ENCODE data around the gene STK4. TPM values are rescaled to one million over a fixed set of nuclear protein-coding genes. Genes with fewer than 3 reads are reported as not detected.

The STK4 gene
- total and polyA plus RNA-seq, 2 of the 8 experiments (the other 6 are each of a cell fraction or from before 2014, with no cell fraction given), result 12.0 to 34.3 TPM

DNA sequence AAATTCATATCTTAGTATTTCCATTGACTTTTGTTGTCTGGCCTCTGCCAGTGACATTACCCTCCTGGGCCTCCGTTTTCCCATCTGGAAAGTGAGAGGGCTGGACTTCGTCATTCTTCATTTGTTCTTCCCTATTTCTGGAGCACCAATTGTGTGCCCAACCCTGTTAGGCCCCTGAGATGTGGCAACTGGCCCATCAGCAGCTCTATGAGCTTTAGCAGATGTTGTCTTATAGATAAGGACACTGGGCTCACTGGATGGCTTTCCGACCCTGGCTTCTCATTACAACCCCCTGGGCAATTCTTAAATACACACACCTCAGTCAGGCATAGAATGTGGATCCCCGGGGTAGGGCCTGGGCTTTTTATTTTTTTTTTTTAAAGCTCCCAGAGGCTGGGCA lies 41.8 kb upstream of the STK4 start:
- DNase-seq (ENCODE audit: low read depth in 1 of 2, low spot score in 2 of 2) (no peak), FAIRE-seq (no peak)
- Histone ChIP-seq H3K23ac (ENCODE audit: insufficient read length) (no peak overlapping the region), H3K9me3 (ENCODE audit: insufficient read depth in 2 of 2, low read depth in 1 of 2, low read length in 1 of 2) (no peaks in the 10 kb centered on the region), H2BK20ac (ENCODE audit: low read length) (no peak overlapping the region), H4K8ac (ENCODE audit: extremely low read depth, insufficient read depth, low read length) (no peak overlapping the region), H4K91ac (replicated peaks; ENCODE audit: insufficient read length, low read length) (no peak overlapping the region), H3K4me2 (ENCODE audit: insufficient read depth in 1 of 2, low read depth in 2 of 2, low read length in 2 of 2) (no peak overlapping the region), H2BK12ac (ENCODE audit: low read depth, low read length) (no peak overlapping the region), H2BK5ac (ENCODE audit: low read depth, low read length) (no peak overlapping the region), H3K4me3 (ENCODE audit: extremely low read depth in 1 of 4, insufficient read depth in 2 of 4, low read depth in 3 of 4, low read length in 4 of 4) (no peak overlapping the region), H3K9ac (replicated peaks in 1 of 4; ENCODE audit: extremely low read depth in 1 of 4, low read depth in 3 of 4, low read length in 3 of 4) (no peak overlapping the region), H3K27me3 (replicated peaks in 1 of 4; ENCODE audit: control insufficient read depth in 3 of 4, extremely low read depth in 1 of 4, insufficient read depth in 3 of 4, low read length in 3 of 4) (no peaks in the 10 kb centered on the region), H4K20me1 (replicated peaks in 1 of 2; ENCODE audit: control insufficient read depth in 1 of 2, insufficient read depth in 2 of 2, low read length in 2 of 2) (peaks cover 0 to 3% of the 10 kb centered on the region in 2 experiments), H2AK5ac (ENCODE audit: low read depth, low read length) (no peak overlapping the region), H3K27ac (ENCODE audit: low read depth, low read length) (no peak overlapping the region), H3K56ac (replicated peaks; ENCODE audit: insufficient read length, low read depth, low read length) (no peak overlapping the region), H3K23me2 (ENCODE audit: low read depth, low read length) (no peaks in the 10 kb centered on the region), H3K18ac (ENCODE audit: extremely low read depth, low read length) (no peak overlapping the region), H3K79me2 (ENCODE audit: control insufficient read depth in 1 of 2, insufficient read depth in 2 of 2, low read length in 2 of 2) (no peaks in the 10 kb centered on the region), H3K4me1 (replicated peaks in 1 of 4; ENCODE audit: control insufficient read depth in 3 of 4, insufficient read depth in 4 of 4, low read length in 3 of 4) (no peaks in the 10 kb centered on the region), H3K4ac (replicated peaks; ENCODE audit: insufficient read length, low read depth, low read length) (no peak overlapping the region), H4K5ac (ENCODE audit: insufficient read length, low read depth, low read length) (no peak overlapping the region), H2BK15ac (ENCODE audit: low read length) (no peak overlapping the region), H3K36me3 (ENCODE audit: control insufficient read depth in 2 of 4, insufficient read depth in 4 of 4, low read length in 3 of 4) (peaks cover 3 to 52% (median 20%) of the 10 kb centered on the region in 4 experiments; a peak in 6 of 8 replicates), H3K79me1 (ENCODE audit: low read depth, low read length) (no peaks in the 10 kb centered on the region), H2AFZ (ENCODE audit: low read length) (no peak overlapping the region), H2BK120ac (replicated peaks; ENCODE audit: low read depth, low read length) (no peak overlapping the region), H3K14ac (ENCODE audit: insufficient read length) (no peak overlapping the region)
- POLR2A ChIA-PET (ENCODE audit: partially characterized antibody), result interaction anchor here (1.5 to 1.7 kb wide), 4 partner anchors 9 to 23 kb away, joined by 3 to 5 read pairs (median 4); no protein-coding TSS in a partner anchor
- CTCF ChIA-PET (ENCODE audit: partially characterized antibody), result interaction anchor here (0.6 to 2.1 kb wide), 6 partner anchors 14 to 850 kb away, joined by 3 to 8 read pairs (median 4); no protein-coding TSS in a partner anchor
- WGBS, 2 experiments (ENCODE audit: extremely low coverage in 1 of 2, insufficient coverage in 1 of 2, insufficient read length in 1 of 2, insufficient replicate concordance in 2 of 2, low coverage in 1 of 2, low lambda C conversion rate in 2 of 2, missing lambda C conversion rate in 1 of 2), result 85% methylated on average over 4 of the region's 4 CpGs; no CpG with 5 or more reads in 1 of the 2 experiments
- TF ChIP-seq SP4 (IDR thresholded peaks at IDR 0.05; ENCODE audit: low read length) (no peak), SAP30 (IDR thresholded peaks at IDR 0.05; ENCODE audit: insufficient read depth, insufficient replicate concordance, low read length) (no peak), MAFK (IDR thresholded peaks at IDR 0.05; ENCODE audit: low read depth, low read length) (no peak), KDM5A (IDR thresholded peaks at IDR 0.05; ENCODE audit: low read length) (no peak), SIRT6 (IDR thresholded peaks at IDR 0.05; ENCODE audit: low read length) (no peak), SRF (IDR thresholded peaks at IDR 0.05; ENCODE audit: low read depth, low read length) (no peak), RNF2 (IDR thresholded peaks at IDR 0.05; ENCODE audit: borderline replicate concordance, low read depth, low read length, missing control alignments, poor library complexity, severe bottlenecking) (no peak), SUZ12 (IDR thresholded peaks at IDR 0.05; ENCODE audit: low read length) (no peak), PHF8 (conservative IDR thresholded peaks at IDR 0.05; ENCODE audit: low read depth, low read length) (no peak), EZH2 (IDR thresholded peaks at IDR 0.05; ENCODE audit: low read depth, low read length, severe bottlenecking) (no peak), GTF2F1 (IDR thresholded peaks at IDR 0.05; ENCODE audit: borderline replicate concordance, low read depth, low read length) (no peak), ZNF274 (IDR thresholded peaks at IDR 0.05; ENCODE audit: borderline replicate concordance, extremely low read depth, low read length) (no peak)
- TF ChIP-seq, protein P1, sequence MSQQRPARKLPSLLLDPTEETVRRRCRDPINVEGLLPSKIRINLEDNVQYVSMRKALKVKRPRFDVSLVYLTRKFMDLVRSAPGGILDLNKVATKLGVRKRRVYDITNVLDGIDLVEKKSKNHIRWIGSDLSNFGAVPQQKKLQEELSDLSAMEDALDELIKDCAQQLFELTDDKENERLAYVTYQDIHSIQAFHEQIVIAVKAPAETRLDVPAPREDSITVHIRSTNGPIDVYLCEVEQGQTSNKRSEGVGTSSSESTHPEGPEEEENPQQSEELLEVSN (IDR thresholded peaks at IDR 0.05), result no peak

Measured in H1 (cell line).